Lower leg skin (tissue), 3 donors: ENCODE data around the gene LGALS8.

ENCODE experiments used
- CTCF ChIP-seq, 3 donors: fragments of 450-650 bp; IDR thresholded peaks; one replicate each; pipeline ENCODE4 v1.5.1; 2016; ENCODE audit warnings: antibody characterized with exemption in 3 of 3, mild to moderate bottlenecking in 3 of 3, moderate library complexity in 2 of 3
- POLR2A ChIP-seq, 2 donors: fragments of 450-650 bp; IDR thresholded peaks; one replicate each; pipeline ENCODE4 v1.6.1; 2016 to 2017; ENCODE audit warnings: antibody characterized with exemption in 2 of 2, mild to moderate bottlenecking in 1 of 2, moderate library complexity in 1 of 2

- TF ChIP-seq CTCF (IDR thresholded peaks at IDR 0.05): no peak
- TF ChIP-seq POLR2A (IDR thresholded peaks at IDR 0.05): no peak
Measured at GRCh38 chr1:236552901-236553300, 29.1 kb downstream of the LGALS8 start.
